Endothelial cell of umbilical vein (primary cell): ENCODE results near the gene FBXO45. TPM values are rescaled to one million over a fixed set of nuclear protein-coding genes. Genes with fewer than 3 reads are reported as not detected.

Experiments used
- BruUV-seq: library from RNA; stranded (reverse); fragments of 400-500 nt; replicated peaks from 2 replicates; lab custom pipeline; 2021; lab: Mats Ljungman, UMichigan
- CTCF ChIA-PET: fragments of 300-600, 350-600 bp; sonication (Branson Sonifier 250); formaldehyde crosslinking; loops from one replicate; lab custom pipeline; 2021; ENCODE audit warnings: antibody characterized with exemption, inconsistent platforms; lab: Charles Lee
- POLR2A ChIA-PET: fragments of 300-600, 350-600 bp; sonication (Branson Sonifier 250); formaldehyde crosslinking; loops from one replicate; lab custom pipeline; 2021; ENCODE audit warnings: antibody characterized with exemption, inconsistent platforms; lab: Charles Lee
- DNase-seq: peaks from one replicate; pipeline ENCODE4 v3.0.0-alpha.2; 2011; ENCODE audit warnings: low read depth, low spot score
- FAIRE-seq: peaks from 2 replicates; lab custom pipeline; 2011; peaks lifted over from hg19 to GRCh38; lab: Jason Lieb, UNC
- H2AFZ ChIP-seq: 2 replicates; pipeline ENCODE4 v1.6.0; 2012; ENCODE audit warnings: low read depth, low read length, control low read depth, inconsistent platforms
- H3K27ac ChIP-seq: 2 replicates; pipeline ENCODE4 v1.5.1; 2011; ENCODE audit warnings: low read depth, mild to moderate bottlenecking, control low read depth, low read length, moderate library complexity; ENCODE audit not compliant: insufficient read depth
- H3K27me3 ChIP-seq, 2 experiments: 2 replicates each; pipeline versions ENCODE4 v1.6.0 to v1.6.1; 2011; ENCODE audit warnings: low read length in 2 of 2, mixed read lengths in 1 of 2; ENCODE audit not compliant: control insufficient read depth in 2 of 2, insufficient read depth in 2 of 2
- H3K36me3 ChIP-seq, 2 experiments: 2 replicates in 1 of 2; 3 replicates in 1 of 2; pipeline ENCODE4 v1.5.1; 2011; ENCODE audit warnings: low read length in 2 of 2, mild to moderate bottlenecking in 1 of 2, moderate library complexity in 1 of 2; ENCODE audit not compliant: control insufficient read depth in 2 of 2, insufficient read depth in 2 of 2; ENCODE audit errors: extremely low read depth in 1 of 2
- H3K4me1 ChIP-seq: 3 replicates; pipeline ENCODE4 v1.5.1; 2011; ENCODE audit warnings: mild to moderate bottlenecking, low read length; ENCODE audit not compliant: control insufficient read depth, insufficient read depth; ENCODE audit errors: extremely low read depth
- H3K4me2 ChIP-seq: 2 replicates; pipeline ENCODE4 v1.6.1; 2011; ENCODE audit warnings: low read length, control low read depth, mixed read lengths; ENCODE audit not compliant: insufficient read depth
- H3K4me3 ChIP-seq, 3 experiments: fragments of 200-600 bp in 1 of 3; sonication (generic), shearing (Covaris generic) in 1 of 3; replicated peaks in 1 of 3; 2 replicates each; pipeline ENCODE4 v1.5.1; 2011 to 2016; ENCODE audit warnings: control low read depth in 3 of 3, low read length in 3 of 3, mild to moderate bottlenecking in 2 of 3, inconsistent platforms in 1 of 3, low read depth in 1 of 3, moderate library complexity in 1 of 3; ENCODE audit not compliant: insufficient read depth in 1 of 3
- H3K79me2 ChIP-seq: 2 replicates; pipeline ENCODE4 v1.6.0; 2012; ENCODE audit warnings: low read length, inconsistent platforms; ENCODE audit not compliant: control insufficient read depth, insufficient read depth
- H3K9ac ChIP-seq: replicated peaks from 2 replicates; pipeline ENCODE3; 2011; ENCODE audit warnings: low read length, control low read depth; ENCODE audit not compliant: insufficient read depth; ENCODE audit errors: extremely low read depth
- H3K9me1 ChIP-seq: replicated peaks from 3 replicates; pipeline ENCODE4 v1.6.0; 2011; ENCODE audit warnings: mild to moderate bottlenecking, low read length; ENCODE audit not compliant: control insufficient read depth, insufficient read depth; ENCODE audit errors: extremely low read depth
- H3K9me3 ChIP-seq: replicated peaks from 2 replicates; pipeline ENCODE4 v1.5.1; 2012; ENCODE audit warnings: low read length, inconsistent platforms; ENCODE audit not compliant: control insufficient read depth, insufficient read depth
- H4K20me1 ChIP-seq: replicated peaks from 2 replicates; pipeline ENCODE3; 2011; ENCODE audit warnings: mild to moderate bottlenecking, low read length; ENCODE audit not compliant: control insufficient read depth, insufficient read depth; ENCODE audit errors: extremely low read depth
- EZH2 ChIP-seq: IDR thresholded peaks from 2 replicates; pipeline ENCODE4 v1.6.1; 2012; ENCODE audit warnings: borderline replicate concordance, low read depth, mild to moderate bottlenecking, moderate library complexity, low read length, inconsistent platforms; ENCODE audit not compliant: severe bottlenecking
- FOS ChIP-seq: IDR thresholded peaks from 2 replicates; pipeline ENCODE4 v1.6.1; 2011; ENCODE audit warnings: mild to moderate bottlenecking, low read length, moderate library complexity, borderline replicate concordance; ENCODE audit not compliant: insufficient read depth
- GATA2 ChIP-seq: IDR thresholded peaks from 2 replicates; pipeline ENCODE4 v1.7.0; 2011; ENCODE audit warnings: low read depth, mild to moderate bottlenecking, moderate library complexity, mixed read lengths, low read length; ENCODE audit not compliant: insufficient read length, insufficient read depth
- JUN ChIP-seq: IDR thresholded peaks from 2 replicates; pipeline ENCODE4 v1.6.1; 2011; ENCODE audit warnings: borderline replicate concordance, low read depth; ENCODE audit not compliant: insufficient read length, insufficient read depth
- POLR2A ChIP-seq: IDR thresholded peaks from 2 replicates; pipeline ENCODE4 v1.6.1; 2012; ENCODE audit warnings: low read depth, mild to moderate bottlenecking, control low read depth, low read length
- dilution Hi-C: fragments of 300-500 bp; cut with MboI; formaldehyde crosslinking; loops from one replicate; pipeline ENCODE4 v1.15.0; 2019; ENCODE audit warnings: low sequenced_read_pairs; ENCODE audit not compliant: extremely low pct_ligation_motif_present
- intact Hi-C: fragments of 100-400 bp; cut with micrococcal nuclease; formaldehyde crosslinking; loops from one replicate; pipeline ENCODE4 v1.10.0; 2022
- polyA plus RNA-seq, 4 experiments: library from polyadenylated mRNA; depleted of rRNA in 3 of 4; stranded (reverse) in 3 of 4; unstranded in 1 of 4; fragments of >200 nt; gene quantifications; 2 replicates each; pipeline versions ENCODE4 v1.2.1 to v1.2.3, GENCODE V29; 2011 to 2012; ENCODE audit warnings: missing spikeins in 1 of 4
- total RNA-seq: library from RNA; stranded (reverse); gene quantifications from 2 replicates; pipeline ENCODE4 v1.2.3, GENCODE V29; 2021
- TF ChIP-seq, protein P1 (sequence below): IDR thresholded peaks from 2 replicates; pipeline ENCODE4 v1.6.1; 2011; ENCODE audit not compliant: insufficient read depth, insufficient read length

The FBXO45 gene
- total and polyA plus RNA-seq, 2 donors (not counting 3 experiments of a cell fraction or from before 2014, with no cell fraction given): 3.5 to 12.4 TPM

DNA sequence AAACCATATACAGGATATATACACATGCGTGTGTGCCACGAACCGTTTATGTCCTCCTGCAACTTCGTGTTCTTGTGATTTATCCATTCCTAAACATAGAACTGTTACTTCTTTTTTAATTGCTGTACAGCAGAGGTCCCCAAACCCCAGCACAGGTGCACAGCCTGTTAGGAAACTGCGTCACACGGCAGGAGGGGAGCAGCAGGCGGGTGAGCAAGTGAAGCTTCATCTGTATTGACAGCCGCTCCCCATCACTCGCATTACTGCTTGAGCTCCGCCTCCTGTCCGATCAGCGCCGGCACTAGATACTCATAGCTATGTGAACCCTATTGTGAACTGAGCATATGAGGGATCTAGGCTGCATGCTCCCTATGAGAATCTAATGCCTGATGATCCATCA, 36.1 kb downstream of the FBXO45 start:
- Histone ChIP-seq H3K27ac (no peak overlapping the region), H2AFZ (no peak overlapping the region), H4K20me1 (no peaks in the 10 kb centered on the region), H3K4me2 (no peak overlapping the region), H3K9me1 (no peaks in the 10 kb centered on the region), H3K4me3 (no peak overlapping the region), H3K27me3 (peaks cover 0 to 5% of the 10 kb centered on the region in 2 experiments), H3K36me3 (no peaks in the 10 kb centered on the region), H3K79me2 (no peaks in the 10 kb centered on the region), H3K9me3 (no peaks in the 10 kb centered on the region), H3K4me1 (peaks cover 2% of the 10 kb centered on the region), H3K9ac (no peak overlapping the region)
- DNase-seq: no peak
- no peak for FAIRE-seq
- ChIA-PET POLR2A (no interaction called here), CTCF (interaction anchor here (1.0 to 1.9 kb wide), 4 partner anchors 70 to 233 kb away, joined by 3 to 4 read pairs (median 3); no protein-coding TSS in a partner anchor)
- dilution Hi-C loops (no loop called here), intact Hi-C loops (no loop called here)
- TF ChIP-seq EZH2 (no peak), FOS (no peak), GATA2 (no peak)
- TF ChIP-seq, protein P1, sequence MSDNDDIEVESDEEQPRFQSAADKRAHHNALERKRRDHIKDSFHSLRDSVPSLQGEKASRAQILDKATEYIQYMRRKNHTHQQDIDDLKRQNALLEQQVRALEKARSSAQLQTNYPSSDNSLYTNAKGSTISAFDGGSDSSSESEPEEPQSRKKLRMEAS: no peak
- no TSS peak for BruUV-seq

DNA sequence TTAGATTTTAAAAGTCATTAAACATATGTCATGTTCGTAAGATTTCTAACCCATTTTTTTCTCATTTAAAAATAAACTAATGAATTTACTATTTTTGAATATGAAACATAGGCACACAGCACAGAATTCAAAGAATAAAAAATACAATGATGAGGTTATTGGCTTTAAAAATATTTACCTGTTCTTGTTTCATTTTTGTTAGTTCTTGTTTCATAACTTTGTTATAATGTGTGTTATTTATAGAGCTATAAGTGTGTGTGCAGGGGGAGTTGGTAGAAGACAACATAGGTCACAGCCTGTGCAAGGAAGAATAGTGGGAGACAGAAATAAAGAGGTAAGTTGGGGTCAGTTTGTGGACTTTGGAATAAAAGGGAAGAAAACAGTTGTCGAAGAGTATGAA, 40.2 kb downstream of the FBXO45 start:
- CTCF ChIA-PET: interaction anchor here (1.0 to 7.8 kb wide), 19 partner anchors 9 to 361 kb away, joined by 3 to 334 read pairs (median 8); partner anchors contain the start of genes NCBP2 and NRROS
- Histone ChIP-seq H3K4me1 (peaks cover 28% of the 10 kb centered on the region), H3K4me2 (no peak overlapping the region), H3K9me1 (no peaks in the 10 kb centered on the region), H2AFZ (no peak overlapping the region), H4K20me1 (no peaks in the 10 kb centered on the region), H3K27me3 (peaks cover 0 to 3% of the 10 kb centered on the region in 2 experiments), H3K36me3 (no peaks in the 10 kb centered on the region), H3K79me2 (no peaks in the 10 kb centered on the region), H3K27ac (no peak overlapping the region), H3K4me3 (no peak overlapping the region), H3K9ac (no peak overlapping the region), H3K9me3 (no peaks in the 10 kb centered on the region)
- no peak for DNase-seq
- BruUV-seq: no TSS peak
- dilution Hi-C loops: loop anchor here (5.0 kb wide), 1 partner anchor 79 kb away; no protein-coding TSS in a partner anchor
- intact Hi-C loops: loop anchor here (1.0 to 2.0 kb wide), 5 partner anchors 31 to 362 kb away; partner anchors contain the start of genes NCBP2 and NRROS
- POLR2A ChIA-PET: no interaction called here
- no peak for FAIRE-seq
- no peak for TF ChIP-seq JUN
- no peak for TF ChIP-seq FOS
- TF ChIP-seq POLR2A: no peak
